HG02870 (cell line): Measurements from ENCODE around the gene TACC3.
"Not testable (repeated sequence)": the region's sequence is repeated elsewhere in the genome, so short reads cannot be mapped to it uniquely, and the experiment has no call there.

Experiments used
- ATAC-seq: cut with Tn5 transposase; IDR thresholded peaks from one replicate; pipeline ENCODE4 v1.9.1; 2021; ENCODE audit warnings: mild to moderate bottlenecking, moderate library complexity; ENCODE audit not compliant: unreplicated experiment

Gene TACC3

DNA sequence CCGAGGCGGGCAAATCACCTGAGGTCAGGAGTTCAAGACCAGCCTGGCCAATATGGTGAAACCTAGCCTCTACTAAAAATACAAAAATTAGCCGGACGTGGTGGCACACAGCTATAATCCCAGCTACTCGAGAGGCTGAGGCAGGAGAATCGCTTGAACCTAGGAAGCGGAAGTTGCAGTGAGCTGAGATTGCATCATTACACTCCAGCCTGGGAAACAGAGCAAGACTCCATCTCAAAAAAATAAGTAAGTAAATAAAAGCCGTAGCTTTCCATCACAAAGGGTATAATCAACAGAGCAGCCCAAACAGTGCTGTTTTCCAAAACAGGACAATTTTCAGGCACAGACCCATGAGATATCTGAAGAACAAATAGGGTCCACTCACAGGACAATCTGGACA, 19.6 kb upstream of the TACC3 start:
- ATAC-seq = not testable (repeated sequence)

DNA sequence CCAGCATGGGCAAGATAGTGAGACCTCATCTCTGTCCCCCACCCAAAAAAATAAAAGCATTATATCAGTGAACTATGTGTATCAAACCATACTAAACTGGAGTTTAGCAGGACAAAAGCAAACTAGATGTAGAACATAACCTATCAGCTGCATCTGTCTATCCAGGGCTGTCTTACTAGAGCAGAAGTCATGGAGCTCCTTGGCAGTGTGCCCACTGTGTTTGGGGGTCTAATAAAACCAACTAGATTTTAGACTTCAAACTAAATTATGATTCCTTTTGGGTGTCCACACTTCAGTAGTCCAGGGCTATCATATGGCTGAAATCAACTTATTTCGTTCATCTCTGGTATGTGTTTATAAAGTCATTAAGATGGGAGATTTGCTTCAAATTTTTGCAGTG, 17.5 kb upstream of the TACC3 start:
- no peak for ATAC-seq

DNA sequence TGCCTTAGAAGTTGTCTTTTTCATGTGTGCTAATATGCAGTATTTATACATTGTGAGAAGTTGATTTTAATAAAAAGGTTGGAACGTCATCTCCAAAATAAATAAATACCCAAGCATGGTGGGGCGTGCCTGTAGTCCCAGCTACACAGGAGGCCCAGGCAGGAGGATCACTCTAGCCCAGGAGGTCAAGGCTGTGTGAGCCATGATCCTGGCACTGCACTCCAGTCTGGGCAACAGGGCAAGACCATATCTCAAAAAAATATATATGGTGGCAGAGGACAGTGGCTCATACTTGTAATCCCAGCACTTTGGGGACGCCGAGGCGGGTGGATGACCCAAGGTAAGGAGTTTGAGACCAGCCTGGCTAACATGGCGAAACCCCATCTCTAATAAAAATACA, 15.6 kb upstream of the TACC3 start:
- ATAC-seq = no peak

DNA sequence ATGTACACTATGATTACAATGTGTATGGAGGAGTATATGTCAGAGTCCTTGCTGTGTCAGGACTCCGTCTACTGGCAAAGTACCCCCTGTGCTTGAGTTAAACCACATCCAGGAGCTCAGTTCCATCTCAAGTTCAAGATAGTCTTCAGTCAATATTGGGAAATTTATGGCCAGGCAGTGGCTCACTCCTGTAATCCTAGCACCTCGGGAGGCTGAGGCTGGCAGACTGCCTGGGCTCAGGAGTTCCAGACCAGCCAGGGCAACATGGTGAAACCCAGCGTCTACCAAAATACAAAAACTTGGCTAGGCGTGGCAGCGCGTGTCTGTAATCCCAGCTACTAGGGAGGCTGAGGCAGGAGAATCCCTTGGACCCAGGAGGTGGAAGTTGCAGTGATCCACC, 15.0 kb upstream of the TACC3 start:
- ATAC-seq = no peak

DNA sequence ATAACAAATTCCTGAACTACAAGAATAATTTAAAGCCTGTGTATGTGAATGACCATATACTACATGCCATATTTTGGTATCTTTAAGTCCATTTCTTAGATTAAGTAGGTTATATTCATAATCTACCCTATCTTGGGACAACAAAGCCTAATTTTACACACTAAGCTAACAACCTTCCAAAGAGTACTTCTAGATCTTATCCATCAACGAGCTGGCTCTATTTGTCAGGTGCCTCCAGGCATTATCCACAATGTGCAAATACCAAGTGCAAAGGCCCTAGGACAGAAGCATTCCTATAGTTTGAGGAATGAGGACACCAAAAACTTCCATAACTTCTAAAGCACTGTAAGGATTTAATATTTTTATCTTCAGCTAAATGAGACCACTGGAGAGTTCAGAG, 12.7 kb upstream of the TACC3 start:
- ATAC-seq = no peak

DNA sequence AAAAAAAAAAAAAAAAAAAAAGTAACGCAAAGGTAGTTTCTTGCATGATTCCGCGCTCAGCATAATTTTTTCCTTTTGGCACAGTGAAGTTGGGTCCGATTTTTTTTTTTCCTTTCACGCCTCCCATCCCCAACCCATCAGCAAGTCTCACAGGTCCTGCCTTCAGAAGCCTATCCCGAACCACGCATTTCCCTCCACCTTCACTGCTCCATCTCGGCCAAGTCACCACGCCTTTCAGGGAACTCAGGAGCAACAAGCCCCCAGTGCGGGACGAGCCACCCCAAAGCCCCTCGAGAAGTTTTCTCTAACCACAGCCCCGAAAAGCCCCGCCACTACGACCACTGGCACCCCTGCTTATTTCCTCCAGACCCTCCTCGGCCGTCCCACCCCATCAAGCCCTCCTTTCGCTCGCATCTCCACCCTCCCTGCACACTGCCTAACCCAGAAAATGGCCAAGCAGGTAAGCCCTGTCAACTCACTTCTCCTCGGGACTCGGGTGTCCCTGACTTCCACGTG, 10.2 kb upstream of the TACC3 start:
- no peak for ATAC-seq

DNA sequence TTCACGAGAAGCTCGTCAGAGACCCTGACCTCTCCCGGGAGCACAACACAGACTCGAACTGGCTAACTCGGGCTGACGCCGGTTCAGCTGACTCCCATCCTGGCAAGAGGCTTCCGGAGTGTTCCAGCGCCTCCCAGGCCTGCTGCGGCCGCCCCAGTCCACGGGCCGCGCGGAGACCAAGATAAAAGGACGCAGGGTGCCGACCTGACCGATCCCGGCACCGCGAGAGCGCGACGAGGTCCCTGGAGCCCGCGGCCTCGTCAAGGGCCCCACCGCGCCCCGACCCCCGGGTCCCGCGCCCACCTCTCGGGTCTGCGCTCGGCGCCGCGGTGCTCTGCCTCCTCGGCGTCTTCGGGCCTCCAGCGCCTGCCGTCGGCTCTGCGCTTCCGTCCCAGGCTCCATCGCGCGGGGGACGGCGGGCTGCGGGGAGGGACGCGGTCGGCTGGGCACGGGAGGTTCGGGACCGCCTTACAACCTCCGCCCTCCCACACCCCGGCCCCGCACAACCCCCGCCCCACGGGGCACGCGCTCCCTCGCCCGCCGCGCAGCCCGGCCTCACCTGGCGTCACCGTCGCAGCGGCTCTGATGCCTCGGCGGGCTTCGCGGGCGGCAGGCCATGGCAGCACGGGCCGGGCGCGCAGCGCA, 9.6 kb upstream of the TACC3 start:
- ATAC-seq = peak; percentile 9

DNA sequence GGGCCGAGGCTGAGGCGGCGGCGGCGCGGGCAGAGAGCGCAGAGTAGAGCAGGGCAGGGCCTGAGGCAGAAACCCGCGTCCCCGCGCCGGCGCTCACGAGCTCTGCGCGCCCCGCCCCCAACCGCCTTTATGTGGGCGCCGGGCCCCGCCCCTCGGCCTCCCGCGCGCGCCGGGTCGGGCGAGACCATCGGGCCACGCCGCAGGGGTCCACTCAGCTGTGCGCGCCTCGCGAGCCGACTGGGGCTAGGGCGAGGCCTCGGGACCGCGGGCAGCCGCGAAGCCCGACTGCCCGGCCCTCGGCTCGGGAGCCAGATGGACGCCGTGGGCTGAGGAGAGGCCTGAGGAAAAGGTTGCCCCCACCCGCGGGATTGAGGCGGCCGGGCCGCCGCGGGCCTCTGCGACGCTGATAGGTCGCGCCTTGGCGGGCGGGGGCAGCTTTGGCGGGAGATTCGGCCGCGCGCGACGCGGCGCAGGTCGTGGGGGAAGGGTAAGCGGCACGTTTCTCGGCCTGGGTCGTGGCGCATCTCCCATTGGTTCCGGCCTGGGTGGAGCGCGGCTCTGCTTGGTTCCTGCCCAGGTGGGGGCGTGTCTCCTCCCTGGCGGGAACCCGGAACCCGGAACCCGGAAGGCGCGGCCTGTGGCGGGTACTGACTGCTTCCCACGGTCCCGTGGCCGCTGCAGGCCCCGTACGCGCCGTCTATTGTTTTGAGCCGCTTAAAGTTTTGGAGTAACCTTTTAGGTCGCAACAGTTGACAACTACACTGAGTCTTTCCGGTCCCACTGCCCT, 8.9 kb upstream of the TACC3 start, which contains the start of gene SLBP:
Gene SLBP (minus strand): TSS at position 104 of the 787 bp plus-strand sequence. CDS start 131 bp downstream, outside the sequence.
- peak; percentile 71 for ATAC-seq

DNA sequence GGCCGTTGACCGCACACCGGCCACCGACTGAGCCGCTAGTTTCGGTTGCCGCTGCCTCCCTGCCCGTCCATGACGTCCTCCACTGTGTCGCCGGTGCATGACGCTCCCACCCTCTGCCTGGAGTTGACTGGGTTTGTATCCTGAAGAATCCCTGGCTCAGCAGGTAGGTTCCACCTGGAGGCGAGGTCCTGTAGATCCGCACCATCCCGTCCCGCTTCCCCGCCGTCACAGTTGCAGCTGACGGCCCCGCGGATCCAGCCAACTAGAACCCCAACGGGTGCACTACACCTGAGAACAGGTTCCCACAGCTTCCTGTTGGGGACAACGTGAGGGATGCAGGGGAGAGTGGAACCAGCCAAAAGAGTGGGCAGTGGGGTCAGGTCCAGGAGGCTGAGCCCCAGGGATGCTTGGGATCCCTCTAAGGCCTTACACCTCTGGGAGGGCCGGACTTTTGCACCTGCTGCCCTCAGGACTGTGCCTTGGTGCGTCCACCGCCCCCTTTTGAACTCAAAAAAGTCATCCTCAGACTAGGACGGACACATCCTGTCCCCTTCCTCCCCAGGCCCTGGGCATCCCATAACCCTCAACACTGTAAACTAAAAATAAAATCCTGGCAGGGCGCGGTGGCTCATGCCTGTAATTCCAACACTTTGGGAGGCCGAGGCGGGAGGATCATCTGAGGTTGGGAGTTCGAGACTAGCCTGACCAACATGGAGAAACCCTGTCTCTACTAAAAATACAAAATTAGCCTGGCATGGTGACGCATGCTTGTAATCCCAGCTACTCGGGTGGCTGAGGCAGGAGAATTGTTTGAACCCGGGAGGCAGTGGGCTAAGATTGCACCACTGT, 8.1 kb upstream of the TACC3 start:
- ATAC-seq = peak; percentile 13

DNA sequence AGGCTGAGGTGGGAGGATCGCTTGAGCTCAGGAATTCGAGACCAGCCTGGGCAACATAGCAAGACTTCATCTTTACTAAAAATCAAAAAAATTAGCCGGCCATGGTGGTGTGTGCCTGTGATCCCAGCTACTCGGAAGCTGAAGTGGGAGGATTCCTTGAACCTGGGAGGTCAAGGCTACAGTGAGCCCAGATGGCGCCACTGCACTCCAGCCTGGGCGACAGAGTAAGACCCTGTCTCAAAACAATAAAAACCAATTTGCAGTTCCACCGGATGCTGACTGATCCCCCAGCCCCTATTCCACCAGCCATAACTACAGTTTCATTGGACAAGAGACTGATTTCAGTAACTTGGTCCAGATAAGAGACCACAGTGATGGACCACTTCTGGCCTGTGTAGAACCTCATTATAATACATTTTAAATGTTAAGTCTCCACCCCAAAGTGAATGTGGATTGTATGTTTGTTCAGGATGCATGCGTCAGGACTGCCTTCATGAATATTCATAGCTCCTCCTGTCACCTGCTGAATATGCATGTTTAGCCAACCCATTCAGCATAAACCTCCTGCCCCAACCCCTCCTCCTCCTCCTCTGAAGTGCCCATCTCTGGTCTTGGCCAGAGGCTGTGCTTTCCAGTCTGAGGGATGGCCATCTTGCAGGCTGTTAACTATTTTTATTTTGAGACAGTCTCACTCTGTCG, 6.9 kb upstream of the TACC3 start:
- ATAC-seq = no peak

DNA sequence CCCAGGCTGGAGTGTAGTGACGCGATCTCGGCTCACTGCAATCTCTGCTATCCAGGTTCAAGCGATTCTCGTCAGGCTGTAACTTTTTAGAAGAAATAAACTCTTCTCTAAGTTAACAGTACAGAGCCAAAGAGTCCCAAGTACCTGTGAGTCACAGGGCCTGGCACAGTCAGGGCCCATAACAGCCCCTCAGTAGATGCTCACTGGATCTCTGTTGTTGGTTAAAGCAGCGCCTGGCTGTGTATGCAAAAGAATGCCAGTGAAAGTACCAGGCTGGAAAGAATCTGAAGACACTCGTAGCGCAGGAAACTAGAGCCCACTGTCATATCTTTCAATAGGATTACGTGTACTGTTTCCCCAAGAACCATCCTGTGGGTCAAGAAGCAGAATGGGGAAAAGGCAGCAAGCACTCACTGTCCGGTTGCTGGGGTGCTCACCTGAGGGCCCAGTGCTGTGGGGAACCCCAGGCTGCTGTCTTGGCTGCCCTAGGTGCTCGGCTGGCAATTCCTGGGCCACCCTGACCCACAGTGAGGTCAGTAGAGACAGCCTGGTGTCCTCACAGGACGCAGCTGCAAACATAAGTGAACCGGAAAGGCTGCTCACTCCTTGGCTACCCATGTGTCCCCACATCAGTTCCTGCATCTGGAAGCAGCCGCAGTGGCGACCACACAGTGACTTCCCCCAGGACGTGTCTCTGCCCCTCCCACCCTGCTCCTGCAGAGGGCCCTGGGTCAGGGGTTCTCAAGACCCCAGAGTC, 6.1 kb upstream of the TACC3 start:
- no peak for ATAC-seq

DNA sequence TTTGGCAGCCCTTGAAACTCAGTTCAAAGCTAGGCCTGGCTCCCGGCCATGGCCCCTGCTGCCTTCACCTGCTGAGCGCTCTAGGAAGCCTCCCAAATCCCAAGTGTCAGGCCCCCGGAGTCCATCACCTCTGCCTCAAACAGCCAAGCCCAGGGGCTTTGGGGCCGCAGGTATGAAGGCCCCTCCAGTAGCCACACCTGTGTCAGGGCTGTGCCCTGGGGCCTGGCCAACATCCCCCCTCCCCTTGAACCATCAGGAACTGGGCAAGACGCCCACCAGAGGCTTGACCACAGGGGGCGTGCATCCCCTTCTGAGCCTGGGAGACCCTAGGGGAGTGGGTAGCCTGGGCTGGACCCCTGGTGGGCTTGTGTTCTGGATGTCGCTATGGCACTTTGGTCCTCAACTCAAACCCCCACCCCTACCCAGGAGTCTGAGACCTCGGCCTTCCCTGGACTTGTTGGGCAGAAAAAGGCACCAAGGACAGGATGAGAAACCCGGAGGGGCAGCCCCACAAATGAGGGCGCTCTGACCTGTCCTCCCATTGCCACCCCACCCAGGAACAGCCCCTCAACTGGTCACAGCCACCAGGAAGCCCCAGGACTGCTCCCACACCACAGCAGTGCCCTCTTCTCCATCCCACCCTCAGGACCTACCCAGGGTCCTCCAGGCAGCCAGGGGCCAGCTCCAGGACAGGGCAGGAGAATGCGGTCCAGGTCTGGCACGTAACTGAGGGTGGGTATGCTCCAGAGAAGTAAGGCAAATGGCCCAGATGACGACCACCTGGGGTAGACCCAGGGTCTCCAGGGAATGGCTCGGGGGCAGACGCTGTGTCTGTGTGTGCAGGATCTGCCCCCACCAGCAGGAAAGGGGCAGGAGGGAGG, 5.0 kb upstream of the TACC3 start:
- no peak for ATAC-seq

DNA sequence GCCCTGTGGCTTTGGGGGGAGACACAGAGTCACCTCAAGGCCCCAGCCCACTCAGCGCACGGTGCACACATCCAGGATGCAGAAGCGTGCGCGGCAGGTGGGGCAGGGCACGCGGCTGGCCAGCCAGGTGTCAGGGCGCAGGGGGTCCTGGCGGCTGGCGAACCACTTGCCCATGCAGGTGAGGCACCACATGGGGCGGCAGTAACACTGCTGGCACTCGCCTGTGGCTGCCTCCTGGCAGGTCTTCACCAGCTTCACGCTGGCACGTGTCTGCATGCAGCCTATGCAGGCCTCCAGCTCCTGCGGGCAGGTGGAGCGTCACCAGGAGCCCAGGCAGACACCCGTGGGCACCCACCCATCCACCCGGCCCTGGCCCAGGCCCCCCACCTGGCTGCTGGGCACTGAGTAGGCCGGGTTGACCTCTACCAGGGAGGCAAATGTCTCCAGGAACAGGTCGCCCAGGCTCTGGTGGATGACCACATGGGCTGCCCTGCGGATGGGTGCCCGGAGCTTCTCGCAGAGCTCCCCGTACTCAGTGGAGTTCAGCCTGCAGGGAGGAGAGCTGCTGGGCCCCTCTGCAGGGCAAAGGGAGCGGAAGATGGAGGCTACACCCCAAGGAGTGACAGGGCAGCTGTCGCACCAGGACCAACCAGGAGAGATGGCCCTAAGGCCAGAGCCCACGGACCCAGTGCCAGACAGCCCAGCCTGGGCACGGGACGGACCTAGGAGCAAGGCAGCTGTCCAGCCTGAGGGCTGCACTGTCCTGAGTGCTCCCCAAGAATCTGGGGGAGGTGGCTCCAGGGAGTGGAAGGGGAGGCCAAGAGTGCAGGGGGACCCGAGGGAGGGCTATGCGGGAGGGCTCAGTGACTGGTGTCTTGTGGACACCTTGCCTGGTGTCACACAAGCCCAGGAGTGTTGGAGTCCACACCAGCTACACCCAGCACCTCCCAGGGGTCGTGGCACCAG, 3.9 kb upstream of the TACC3 start:
- no peak for ATAC-seq

DNA sequence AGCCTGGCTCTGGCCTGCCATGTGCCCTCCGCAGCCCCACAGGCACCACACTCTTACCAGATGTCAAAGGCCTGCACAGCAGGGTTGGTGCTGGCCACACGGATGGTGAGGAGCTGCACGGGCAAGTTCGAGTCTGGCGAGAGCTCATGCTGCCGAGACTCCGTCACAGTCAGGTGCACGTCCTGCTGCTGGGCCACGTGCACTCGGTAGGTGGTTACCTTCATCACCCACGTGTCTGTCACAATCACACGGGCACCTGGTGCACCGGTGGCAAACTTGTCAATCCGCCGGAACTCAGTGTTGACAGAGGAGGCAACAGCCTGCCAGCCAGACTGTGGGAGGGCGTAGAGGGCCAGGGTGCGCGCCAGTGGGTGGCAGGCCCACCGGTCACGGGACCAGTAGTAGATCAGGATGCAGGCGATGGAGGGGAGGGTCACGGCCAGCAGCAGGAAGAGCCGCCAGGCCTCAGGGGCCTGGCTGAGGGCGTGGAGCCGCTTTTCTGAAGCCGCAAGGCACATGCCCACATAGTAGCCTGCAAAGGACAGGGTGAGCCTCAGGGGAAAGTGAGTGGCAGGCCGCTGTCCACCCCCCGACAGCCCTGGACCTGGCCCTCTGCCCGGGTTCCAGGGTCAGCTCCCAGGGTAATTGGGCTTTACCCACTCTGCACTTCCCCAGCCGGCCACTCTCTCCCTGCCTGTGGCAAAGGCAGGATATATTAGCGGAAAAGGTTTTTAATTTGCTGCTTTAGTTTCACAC, 3.0 kb upstream of the TACC3 start:
- ATAC-seq = no peak

DNA sequence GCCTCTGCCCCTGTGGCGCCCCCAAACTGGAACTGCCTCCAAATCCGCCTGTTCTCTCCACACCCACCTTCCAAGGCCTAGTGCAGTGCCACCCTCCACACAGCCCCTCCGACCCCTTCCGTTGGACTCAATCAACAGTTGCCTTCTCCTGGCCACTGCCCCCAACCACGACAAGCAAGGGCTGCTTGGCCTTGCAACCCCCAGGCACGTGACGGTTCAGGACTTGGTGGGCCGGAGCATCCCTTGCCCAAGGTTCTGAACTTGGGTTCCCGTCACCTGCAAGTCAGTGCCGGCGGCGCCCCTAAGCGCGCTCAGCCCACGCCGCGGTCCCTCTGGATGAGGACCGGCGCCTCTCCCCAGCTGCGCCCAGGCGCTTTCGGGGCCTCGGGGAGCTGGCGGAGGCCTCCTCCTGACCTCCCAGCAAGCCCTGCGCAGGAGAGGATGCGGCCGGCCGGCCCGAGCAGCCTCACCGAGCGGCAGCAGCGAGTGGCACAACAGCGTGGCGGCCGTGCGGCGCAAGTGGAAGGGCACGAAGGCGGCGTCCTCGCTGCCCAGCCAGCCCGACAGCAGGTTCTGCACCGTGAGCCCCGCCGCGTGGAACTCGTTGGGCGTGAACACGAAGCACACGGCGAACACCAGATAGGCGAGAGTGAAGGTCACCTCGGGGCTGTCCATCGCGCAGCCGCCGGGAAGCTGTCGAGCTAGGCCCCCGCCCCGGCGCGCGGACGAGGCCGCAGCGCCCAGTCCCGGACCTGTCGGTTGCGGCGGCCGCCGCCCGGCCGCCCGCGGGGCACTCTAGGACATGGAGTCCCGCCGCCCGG, 948 bp upstream of the TACC3 start:
- peak; percentile 9 for ATAC-seq
